GM10248 (cell line): ENCODE measurements around the gene SOCS6.

ENCODE experiments used
- CTCF ChIA-PET: fragments of 300-600 bp; sonication (Branson Sonifier 250); formaldehyde crosslinking; extraction: SDS; loops from one replicate; lab custom pipeline; 2021; ENCODE audit warnings: antibody characterized with exemption; lab: Yijun Ruan, JAX
- POLR2A ChIA-PET: fragments of 350-650 bp; sonication (Branson Sonifier 250); formaldehyde crosslinking; extraction: SDS; loops from one replicate; lab custom pipeline; 2020; ENCODE audit warnings: antibody characterized with exemption; lab: Yijun Ruan, JAX
- DNase-seq: peaks from one replicate; pipeline ENCODE4 v3.0.0; 2012; ENCODE audit errors: extremely low spot score
- CTCF ChIP-seq: IDR thresholded peaks from 2 replicates; pipeline ENCODE4 v1.5.1; 2012; ENCODE audit warnings: mild to moderate bottlenecking, low read depth; ENCODE audit errors: extremely low read depth, missing control alignments, control extremely low read depth

The SOCS6 gene

GRCh38 chr18:70301667-70302066, 12.8 kb downstream of the SOCS6 start:
- DNase-seq, result no peak
- ChIA-PET CTCF (interaction anchor here (1.4 kb wide), 1 partner anchor 33 kb away, joined by 6 read pairs; no protein-coding TSS in a partner anchor), POLR2A (no interaction called here)
- TF ChIP-seq CTCF, result no peak

- no peak for TF ChIP-seq CTCF
- POLR2A ChIA-PET, result no interaction called here
- CTCF ChIA-PET, result interaction anchor here (1.7 kb wide), 1 partner anchor 9 kb away, joined by 3 read pairs; no protein-coding TSS in a partner anchor
- no peak for DNase-seq
Measured at GRCh38 chr18:70308555-70309294, 19.9 kb downstream of the SOCS6 start.

GRCh38 chr18:70310560-70311320, 21.9 kb downstream of the SOCS6 start:
- TF ChIP-seq CTCF, result no peak
- CTCF ChIA-PET, result no interaction called here
- POLR2A ChIA-PET, result no interaction called here
- DNase-seq, result no peak

GRCh38 chr18:70311726-70312125, 22.9 kb downstream of the SOCS6 start:
- ChIA-PET CTCF (no interaction called here), POLR2A (no interaction called here)
- TF ChIP-seq CTCF, result no peak
- no peak for DNase-seq

- DNase-seq, result no peak
- CTCF ChIA-PET, result interaction anchor here (1.6 kb wide), 1 partner anchor 13 kb away, joined by 3 read pairs; no protein-coding TSS in a partner anchor
- POLR2A ChIA-PET, result no interaction called here
- no peak for TF ChIP-seq CTCF
Measured at GRCh38 chr18:70313640-70314039, 24.8 kb downstream of the SOCS6 start.

- CTCF ChIA-PET, result interaction anchor here (1.1 to 1.6 kb wide), 4 partner anchors 9 to 119 kb away, joined by 3 to 5 read pairs (median 4); no protein-coding TSS in a partner anchor
- POLR2A ChIA-PET, result no interaction called here
- TF ChIP-seq CTCF, result no peak
- DNase-seq, result no peak
Measured at GRCh38 chr18:70314151-70314782, 25.4 kb downstream of the SOCS6 start.
